NCI-H748 (cell line): ENCODE data around the gene FN1.
"Not testable (repeated sequence)": the region's sequence is repeated elsewhere in the genome, so short reads cannot be mapped to it uniquely, and the experiment has no call there.

Experiments
- DNase-seq: peaks from one replicate; lab custom pipeline; 2025; ENCODE audit not compliant: unreplicated experiment; lab: John Stamatoyannopoulos, UW

Gene FN1

GRCh38 chr2:215423928-215424540 is 11.8 kb downstream of the FN1 start:
- no peak for DNase-seq

DNA sequence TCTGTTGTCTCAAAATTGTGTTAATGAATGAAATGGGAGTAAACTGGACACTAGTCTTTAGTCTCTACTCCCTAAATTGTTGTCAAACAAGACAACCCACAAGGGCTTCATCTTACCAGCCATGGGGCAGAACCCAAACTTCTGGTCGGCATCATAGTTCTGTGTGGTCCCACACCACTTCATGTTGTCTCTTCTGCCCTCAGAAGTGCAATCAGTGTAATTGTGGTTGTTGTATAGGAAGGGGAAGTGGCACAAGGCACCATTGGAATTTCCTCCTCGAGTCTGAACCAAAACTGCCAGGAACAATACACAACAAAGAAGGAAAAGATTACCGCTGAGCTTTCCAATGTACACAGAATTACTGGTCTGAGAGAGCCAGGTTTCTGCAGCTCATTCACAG is 12.6 kb downstream of the FN1 start:
- no peak for DNase-seq

DNA sequence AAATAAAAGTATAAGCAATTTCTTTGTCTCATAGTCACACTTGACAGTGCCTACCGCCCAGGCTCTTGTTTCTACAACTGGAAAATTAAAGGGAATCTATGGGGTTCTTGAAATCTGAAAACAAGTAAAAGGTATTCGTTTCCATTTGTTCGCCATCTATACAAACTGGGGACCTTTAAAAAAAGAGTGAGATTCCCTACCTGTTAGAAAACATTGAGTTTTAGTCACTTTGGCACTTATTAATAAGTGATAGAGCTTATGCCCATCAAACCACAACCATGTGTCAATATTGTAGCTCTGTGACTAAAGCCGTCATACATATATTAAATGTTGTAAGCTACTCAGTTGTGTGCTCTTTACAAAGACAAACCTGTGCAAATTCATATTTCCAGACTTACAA is 13.2 kb downstream of the FN1 start:
- no peak for DNase-seq

- DNase-seq: no peak
These were observed 13.9 kb downstream of the FN1 start for GRCh38 chr2:215421859-215422461.

- no peak for DNase-seq
These were observed 15.4 kb downstream of the FN1 start for GRCh38 chr2:215420471-215420935.

DNA sequence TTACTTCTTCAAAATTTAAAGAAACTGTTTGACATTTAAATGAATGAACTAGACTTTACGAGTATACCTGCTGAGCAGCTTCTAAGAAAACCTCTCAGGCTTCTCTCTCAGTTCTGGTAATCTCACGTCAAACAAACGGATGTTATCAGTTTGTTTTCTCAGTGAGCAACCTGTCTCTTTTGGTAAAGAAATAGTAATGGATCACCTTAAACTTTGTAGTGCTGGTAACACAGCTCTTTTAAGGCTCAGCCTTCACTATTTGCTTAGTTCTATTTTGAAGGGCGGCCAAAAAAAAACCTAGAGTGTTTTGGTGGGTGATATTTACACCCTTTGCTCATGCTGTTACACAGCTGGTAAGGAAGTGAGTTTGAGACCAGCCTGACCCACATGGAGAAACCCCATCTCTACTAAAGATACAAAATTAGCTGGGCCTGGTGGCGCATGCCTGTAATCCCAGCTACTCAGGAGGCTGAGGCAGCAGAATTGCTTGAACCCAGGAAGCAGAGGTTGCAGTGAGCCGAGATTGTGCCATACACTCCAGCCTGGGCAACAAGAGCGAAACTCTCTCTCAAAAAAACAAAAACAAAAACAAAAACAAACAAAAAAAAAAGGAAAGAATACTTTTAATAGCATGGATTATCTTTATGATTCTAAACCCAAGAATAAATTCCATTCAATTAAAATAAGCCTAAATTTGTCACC is 15.9 kb downstream of the FN1 start:
- DNase-seq: no peak

DNA sequence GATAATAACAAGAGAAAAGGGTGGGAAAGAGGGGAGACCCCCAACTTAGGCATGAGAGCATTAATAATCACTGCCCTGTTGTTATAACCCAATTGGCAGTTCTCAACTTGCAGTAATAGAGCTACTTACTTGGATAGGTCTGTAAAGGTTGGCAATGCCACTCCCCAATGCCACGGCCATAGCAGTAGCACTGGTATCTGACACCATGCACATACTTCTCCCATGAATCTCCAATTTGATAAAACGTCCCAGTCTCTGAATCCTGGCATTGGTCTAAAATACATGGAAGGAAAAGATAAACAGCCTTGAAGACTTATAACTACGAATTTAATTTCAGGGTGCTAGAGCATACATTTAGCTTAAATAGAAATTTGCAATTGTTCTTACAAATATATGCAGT is 16.8 kb downstream of the FN1 start:
- DNase-seq: no peak

DNA sequence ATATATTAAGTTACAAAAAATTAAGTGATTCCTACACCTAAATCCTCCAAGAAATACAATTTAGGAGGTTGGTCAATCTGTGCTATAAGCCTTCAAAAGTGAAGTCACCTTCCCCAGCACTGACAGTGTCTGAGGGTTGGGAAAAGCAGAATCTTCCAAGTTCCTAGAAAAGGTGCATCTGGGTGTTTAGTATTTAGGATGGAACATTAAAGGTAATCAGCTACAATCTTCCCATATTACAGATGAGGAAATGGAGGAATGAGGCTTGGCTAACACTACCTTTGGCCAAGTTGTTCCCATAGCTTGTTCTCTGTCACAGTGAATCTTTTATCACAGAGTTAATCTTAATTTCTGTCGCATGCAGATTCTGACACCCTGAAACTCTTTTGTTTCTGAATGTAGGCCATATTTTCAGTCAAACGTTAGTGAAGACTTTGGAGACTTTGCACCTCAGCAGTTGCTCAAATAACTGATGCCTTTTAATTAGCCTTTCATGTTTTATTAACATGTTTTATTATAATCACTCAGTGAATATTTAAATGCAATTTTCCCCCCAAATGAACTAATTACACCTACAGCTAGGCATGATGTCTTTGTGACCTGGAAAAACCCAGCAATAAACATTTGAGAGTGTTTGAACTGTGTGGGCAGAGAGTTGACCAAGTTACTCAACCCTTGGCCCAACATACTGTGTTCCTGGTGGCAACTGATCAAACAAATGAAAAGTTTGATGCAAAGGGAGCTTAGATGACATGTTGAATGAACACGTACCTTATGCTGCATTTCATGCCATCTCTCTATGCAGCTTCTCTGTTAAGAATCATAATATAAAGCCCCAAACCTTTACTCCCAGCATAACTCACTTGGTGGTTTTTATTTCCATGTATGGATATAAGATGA is 17.6 kb downstream of the FN1 start:
- DNase-seq: no peak

- no peak for DNase-seq
These were observed 18.4 kb downstream of the FN1 start for GRCh38 chr2:215417400-215417951.

GRCh38 chr2:215416656-215417055 is 19.2 kb downstream of the FN1 start:
- no peak for DNase-seq

DNA sequence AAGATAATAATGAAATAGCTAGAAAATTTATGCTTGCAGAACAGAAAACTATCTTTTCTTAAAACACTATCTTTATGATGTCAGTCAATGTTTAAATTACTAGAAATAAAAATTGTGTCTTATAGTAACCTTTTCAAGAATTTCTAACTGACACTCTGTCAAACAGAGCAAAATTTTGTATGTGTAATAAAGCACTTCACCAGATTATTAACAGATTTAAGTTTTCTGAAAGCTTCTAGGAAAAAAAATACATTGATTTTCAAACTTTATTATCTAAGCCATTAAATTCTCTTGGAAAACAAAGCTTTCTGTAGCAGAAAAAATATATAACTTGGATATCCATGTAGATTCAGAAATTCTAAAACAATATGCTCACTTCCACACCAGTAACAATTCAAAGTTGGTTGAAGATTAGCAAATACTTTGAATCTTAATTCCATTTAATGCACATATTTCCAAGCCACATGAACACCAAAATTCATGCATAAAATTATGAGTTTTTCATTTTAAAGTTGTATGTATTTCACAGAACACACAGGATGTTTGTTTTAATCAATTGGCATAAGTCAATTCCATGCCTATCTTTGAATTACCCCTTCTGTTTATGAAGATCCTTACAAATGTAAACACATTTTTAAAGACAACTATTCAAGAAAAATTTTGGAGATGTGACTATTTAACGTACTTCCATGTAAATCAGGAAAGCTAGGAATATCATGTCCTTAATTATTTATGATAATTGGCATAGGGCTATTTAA is 19.9 kb downstream of the FN1 start:
- no peak for DNase-seq

GRCh38 chr2:215415218-215415617 is 20.6 kb downstream of the FN1 start:
- no peak for DNase-seq

GRCh38 chr2:215414674-215415073 is 21.2 kb downstream of the FN1 start:
- no peak for DNase-seq

DNA sequence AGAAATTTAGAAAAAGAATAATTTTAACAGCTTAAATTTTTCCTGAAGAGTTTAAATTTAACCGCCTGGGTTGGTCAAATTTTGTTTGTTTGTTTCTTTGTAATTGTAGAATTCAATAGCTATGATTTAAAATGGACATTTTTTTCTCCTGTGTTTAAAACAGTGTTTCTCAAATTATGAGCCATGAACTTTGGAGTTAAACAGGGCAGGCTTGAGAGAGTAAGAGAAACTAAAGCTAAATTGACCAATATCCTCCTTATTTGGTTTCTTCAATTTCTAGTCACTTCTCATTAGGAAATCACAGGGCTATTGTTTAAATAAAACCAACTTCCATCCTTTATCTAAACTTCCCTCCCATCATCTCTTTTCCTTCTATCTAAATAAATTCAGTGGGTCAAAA is 21.9 kb downstream of the FN1 start:
- no peak for DNase-seq

DNA sequence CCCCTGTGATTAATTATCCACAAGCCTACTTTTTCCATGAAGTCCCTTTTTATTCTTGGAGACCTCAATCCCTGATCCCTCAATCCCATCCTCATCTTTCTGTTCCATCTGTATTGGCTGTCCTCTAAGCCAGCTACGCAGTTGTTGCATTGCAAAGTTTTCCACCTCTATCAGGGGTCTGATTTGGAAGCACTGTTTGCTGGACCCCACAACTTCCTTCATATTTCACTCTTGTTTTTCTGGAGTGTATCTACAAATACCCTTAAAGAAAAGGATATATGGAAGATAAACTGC is 22.4 kb downstream of the FN1 start:
- DNase-seq: no peak

- no peak for DNase-seq
These were observed 23.7 kb downstream of the FN1 start for GRCh38 chr2:215411941-215412743.

- DNase-seq: no peak
These were observed 25.0 kb downstream of the FN1 start for GRCh38 chr2:215410932-215411285.

- DNase-seq: not testable (repeated sequence)
These were observed 25.5 kb downstream of the FN1 start for GRCh38 chr2:215410181-215410931.
